GM21737 (cell line): ENCODE data around the gene HOOK1.
"Not testable (repeated sequence)": the region's sequence is repeated elsewhere in the genome, so short reads cannot be mapped to it uniquely, and the experiment has no call there.

Experiments used
- ATAC-seq: cut with Tn5 transposase; IDR thresholded peaks from one replicate; pipeline ENCODE4 v1.9.1; 2021; ENCODE audit warnings: mild to moderate bottlenecking, moderate library complexity; ENCODE audit not compliant: unreplicated experiment

The HOOK1 gene

GRCh38 chr1:59880735-59881134 is 66.0 kb downstream of the HOOK1 start:
- no peak for ATAC-seq

- ATAC-seq = no peak
These were observed 70.5 kb downstream of the HOOK1 start for GRCh38 chr1:59885160-59885832.

GRCh38 chr1:59892841-59893811 is 78.4 kb downstream of the HOOK1 start:
- ATAC-seq = no peak

- no peak for ATAC-seq
These were observed 82.4 kb downstream of the HOOK1 start for GRCh38 chr1:59897165-59897564.

GRCh38 chr1:59898927-59899326 is 84.2 kb downstream of the HOOK1 start:
- ATAC-seq = no peak

GRCh38 chr1:59900640-59901039 is 85.9 kb downstream of the HOOK1 start:
- no peak for ATAC-seq

GRCh38 chr1:59901770-59902388 is 87.1 kb downstream of the HOOK1 start:
- ATAC-seq = no peak

- ATAC-seq = no peak
These were observed 88.5 kb downstream of the HOOK1 start for GRCh38 chr1:59903141-59903754.

GRCh38 chr1:59906931-59907330 is 92.2 kb downstream of the HOOK1 start:
- no peak for ATAC-seq

GRCh38 chr1:59908084-59908483 is 93.3 kb downstream of the HOOK1 start:
- no peak for ATAC-seq

- no peak for ATAC-seq
These were observed 93.9 kb downstream of the HOOK1 start for GRCh38 chr1:59908682-59909081.

GRCh38 chr1:59914791-59915286 is 100.1 kb downstream of the HOOK1 start:
- not testable (repeated sequence) for ATAC-seq

GRCh38 chr1:59915516-59915915 is 100.8 kb downstream of the HOOK1 start:
- ATAC-seq = no peak

GRCh38 chr1:59917026-59917784 is 102.5 kb downstream of the HOOK1 start:
- ATAC-seq = no peak

- ATAC-seq = no peak
These were observed 103.0 kb downstream of the HOOK1 start for GRCh38 chr1:59917785-59918180.

- ATAC-seq = no peak
These were observed 105.0 kb downstream of the HOOK1 start for GRCh38 chr1:59919746-59920145.

GRCh38 chr1:59921258-59921899 is 106.6 kb downstream of the HOOK1 start:
- ATAC-seq = not testable (repeated sequence)

- no peak for ATAC-seq
These were observed 109.9 kb downstream of the HOOK1 start for GRCh38 chr1:59924653-59925052.
